G401 (cell line): Measurements from ENCODE around the gene RBM4. TPM values are rescaled to one million over a fixed set of nuclear protein-coding genes. Genes with fewer than 3 reads are reported as not detected.

Source experiments
- DNase-seq: peaks from one replicate; pipeline ENCODE4 v3.0.0-alpha.2; 2015; ENCODE audit warnings: low spot score
- in situ Hi-C: cut with HindIII; loops from 2 replicates; pipeline ENCODE4 v1.10.0; 2016; ENCODE audit warnings: low sequenced_read_pairs, mixed read lengths
- total RNA-seq: library from RNA; depleted of rRNA; stranded (reverse); fragments of >200 nt; shearing (Covaris generic); gene quantifications from 2 replicates; pipeline ENCODE4 v1.2.3, GENCODE V29; 2014

Gene RBM4
- total RNA-seq, 1 experiment from 2014 or later = 534 TPM

DNA sequence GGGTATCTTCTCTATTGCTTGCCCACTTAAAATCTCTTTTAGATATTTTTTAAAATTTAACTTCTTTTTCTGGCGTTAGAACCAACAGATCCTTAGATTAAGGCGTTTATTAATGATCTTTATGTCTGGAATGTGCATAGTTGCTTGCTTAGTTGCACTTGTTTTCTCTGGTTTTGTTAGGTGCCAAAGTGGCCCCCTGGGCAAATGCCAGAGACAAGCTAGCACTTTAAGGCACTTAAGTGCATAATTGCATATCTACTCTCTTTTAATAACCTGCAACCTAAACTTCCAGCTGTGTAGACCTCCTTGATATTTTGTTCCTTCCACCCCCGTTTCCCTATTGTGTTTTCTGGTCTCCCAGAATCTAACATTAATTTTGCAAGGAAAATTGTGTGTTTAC is 3.3 kb downstream of the RBM4 start:
- in situ Hi-C loops = no loop called here
- DNase-seq = no peak

GRCh38 chr11:66643745-66644437 is 5.4 kb downstream of the RBM4 start:
- in situ Hi-C loops = no loop called here
- no peak for DNase-seq

DNA sequence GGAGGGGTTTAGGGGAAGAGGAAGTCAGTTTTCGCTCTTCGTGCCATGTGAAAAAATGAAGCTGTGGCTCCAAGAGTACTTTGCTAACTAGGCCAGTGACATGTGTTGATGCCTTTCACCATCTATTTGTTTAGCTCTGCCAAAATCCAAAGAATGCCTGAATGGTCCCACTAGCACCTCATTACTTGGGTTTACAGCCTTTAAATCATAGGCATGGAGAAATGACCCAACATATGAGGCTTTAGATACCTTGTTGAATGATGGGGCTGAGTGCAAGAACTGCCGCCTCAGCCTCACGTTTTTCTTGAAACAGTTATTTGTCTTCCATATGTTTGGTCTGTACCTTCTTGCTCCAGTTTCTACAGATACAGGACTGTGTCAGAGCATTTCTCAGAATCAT is 8.3 kb downstream of the RBM4 start:
- in situ Hi-C loops = no loop called here
- DNase-seq = no peak

- no peak for DNase-seq
- in situ Hi-C loops = no loop called here
Observed at GRCh38 chr11:66649903-66650302, 11.4 kb downstream of the RBM4 start.

DNA sequence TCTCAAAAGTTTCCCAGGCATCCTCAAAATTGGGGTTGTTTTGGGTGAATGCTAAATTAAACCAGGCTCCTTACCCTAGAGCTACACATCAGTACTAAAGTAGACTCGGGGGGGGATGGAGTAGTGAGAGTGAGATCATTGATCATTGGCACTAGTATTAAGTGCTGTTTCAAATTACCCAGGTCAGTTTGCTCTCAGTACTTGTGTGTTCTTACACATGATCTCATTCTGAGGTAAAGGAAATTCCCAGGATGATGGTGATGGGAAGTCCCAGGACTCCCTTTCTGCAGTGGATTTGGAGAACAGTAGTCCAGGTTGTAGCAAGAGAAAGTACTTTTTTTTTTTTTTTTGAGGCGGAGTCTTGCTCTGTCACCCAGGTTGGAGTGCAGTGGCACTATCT is 12.5 kb downstream of the RBM4 start:
- in situ Hi-C loops = no loop called here
- no peak for DNase-seq

DNA sequence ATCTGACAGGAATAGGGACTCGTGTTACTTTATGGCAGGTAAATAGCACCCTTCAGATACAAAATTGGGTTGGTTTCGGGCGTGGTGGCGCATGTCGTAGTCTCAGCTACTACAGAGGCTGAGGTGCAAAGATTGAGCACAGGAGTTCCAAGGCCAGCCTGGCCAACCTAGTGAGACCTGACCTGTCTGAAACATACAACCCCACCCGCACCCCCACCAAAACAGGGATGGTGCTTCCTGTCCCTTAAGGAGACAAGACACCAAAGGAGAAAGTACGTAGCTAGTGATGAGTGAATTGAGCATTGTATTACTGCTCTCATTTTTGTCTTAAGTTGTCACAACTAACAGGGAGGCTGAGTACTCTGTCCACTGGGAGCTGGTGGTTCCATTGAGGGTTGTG is 14.1 kb downstream of the RBM4 start:
- no peak for DNase-seq
- in situ Hi-C loops = no loop called here

- no peak for DNase-seq
- in situ Hi-C loops = no loop called here
Observed at GRCh38 chr11:66653123-66653522, 14.6 kb downstream of the RBM4 start.

- no peak for DNase-seq
- in situ Hi-C loops = no loop called here
Observed at GRCh38 chr11:66659763-66660162, 21.3 kb downstream of the RBM4 start.

- in situ Hi-C loops = no loop called here
- no peak for DNase-seq
Observed at GRCh38 chr11:66663741-66664296, 25.3 kb downstream of the RBM4 start.

DNA sequence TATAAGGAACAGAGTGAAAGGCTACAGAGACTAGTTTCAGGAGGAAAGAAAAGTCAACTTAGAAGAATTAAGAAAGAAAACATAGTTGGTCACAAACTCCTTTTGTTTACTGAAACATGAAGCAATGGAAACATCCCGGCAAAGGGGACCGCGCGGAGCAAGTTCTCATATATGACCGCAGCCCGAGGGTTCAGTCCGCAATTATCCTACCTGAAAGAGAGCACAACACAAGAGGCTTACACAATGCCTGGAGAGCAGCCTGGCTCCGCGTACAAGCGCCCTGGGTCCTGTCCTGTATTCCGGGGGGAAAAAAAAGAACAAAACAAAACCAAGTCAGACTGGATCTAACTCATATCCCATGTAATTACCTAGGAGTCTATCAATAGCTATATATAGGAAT is 26.9 kb downstream of the RBM4 start:
- in situ Hi-C loops = no loop called here
- DNase-seq = no peak

DNA sequence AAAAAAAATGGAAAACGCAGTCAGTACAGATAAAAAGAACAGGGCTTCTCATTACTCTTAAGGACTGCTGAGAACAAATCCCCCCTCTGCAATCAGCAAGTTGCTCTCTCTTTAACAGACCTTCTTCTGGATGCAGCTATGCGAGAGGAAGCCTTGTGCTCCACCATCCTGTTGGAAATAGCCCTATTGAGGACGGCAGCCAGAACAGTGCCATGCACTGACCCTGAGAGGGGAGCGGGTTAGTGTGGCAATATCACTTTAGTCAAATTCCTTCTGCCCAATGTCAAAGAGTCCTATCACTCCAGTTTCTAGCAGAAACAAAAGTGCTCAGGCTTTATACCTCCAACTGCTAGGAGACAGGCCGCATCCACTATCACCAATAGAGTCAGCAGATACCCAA is 32.3 kb downstream of the RBM4 start:
- in situ Hi-C loops = no loop called here
- DNase-seq = no peak

GRCh38 chr11:66674964-66675602 is 36.6 kb downstream of the RBM4 start:
- in situ Hi-C loops = no loop called here
- DNase-seq = no peak

GRCh38 chr11:66676282-66676919 is 37.9 kb downstream of the RBM4 start:
- no peak for DNase-seq
- in situ Hi-C loops = no loop called here

DNA sequence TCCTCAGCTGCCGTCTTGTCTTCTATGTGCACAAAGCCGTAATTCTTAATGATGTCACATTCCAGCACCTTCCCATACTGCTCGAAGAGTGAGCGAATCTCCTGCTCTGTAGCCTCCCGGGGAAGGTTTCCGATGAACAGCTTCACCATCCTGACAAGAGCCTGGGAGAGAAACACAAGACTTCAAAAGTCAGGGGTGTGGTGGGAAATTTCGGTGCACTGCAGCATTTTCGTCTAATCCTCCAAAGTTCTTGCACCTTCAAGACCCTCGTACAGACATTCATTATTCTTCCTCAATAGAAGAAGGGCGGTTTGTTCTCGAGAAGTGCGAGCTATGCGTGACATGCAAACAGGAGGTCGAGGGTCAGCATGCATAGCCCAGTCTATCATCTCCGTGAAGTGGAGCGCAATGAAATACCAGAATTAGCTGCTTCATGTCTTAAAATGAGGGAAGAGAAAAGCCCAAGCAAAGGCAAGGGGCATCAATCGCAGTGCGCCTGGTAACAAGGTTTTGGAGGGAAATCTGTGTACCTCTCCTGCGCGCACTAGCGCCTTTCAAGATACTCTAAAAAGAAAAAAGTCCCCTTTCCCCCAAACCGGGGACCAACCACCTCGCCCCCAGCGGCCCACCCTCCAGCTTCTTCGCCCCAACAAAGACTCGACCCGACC is 38.6 kb downstream of the RBM4 start:
- peak; percentile 32 for DNase-seq
- in situ Hi-C loops = no loop called here

GRCh38 chr11:66677599-66678375 is 39.3 kb downstream of the RBM4 start, which contains the start of gene RBM4B:
RBM4B (minus strand) TSS chr11:66677887; CDS start chr11:66677079, 808 bp downstream.
- in situ Hi-C loops = no loop called here
- peak; percentile 94 for DNase-seq

DNA sequence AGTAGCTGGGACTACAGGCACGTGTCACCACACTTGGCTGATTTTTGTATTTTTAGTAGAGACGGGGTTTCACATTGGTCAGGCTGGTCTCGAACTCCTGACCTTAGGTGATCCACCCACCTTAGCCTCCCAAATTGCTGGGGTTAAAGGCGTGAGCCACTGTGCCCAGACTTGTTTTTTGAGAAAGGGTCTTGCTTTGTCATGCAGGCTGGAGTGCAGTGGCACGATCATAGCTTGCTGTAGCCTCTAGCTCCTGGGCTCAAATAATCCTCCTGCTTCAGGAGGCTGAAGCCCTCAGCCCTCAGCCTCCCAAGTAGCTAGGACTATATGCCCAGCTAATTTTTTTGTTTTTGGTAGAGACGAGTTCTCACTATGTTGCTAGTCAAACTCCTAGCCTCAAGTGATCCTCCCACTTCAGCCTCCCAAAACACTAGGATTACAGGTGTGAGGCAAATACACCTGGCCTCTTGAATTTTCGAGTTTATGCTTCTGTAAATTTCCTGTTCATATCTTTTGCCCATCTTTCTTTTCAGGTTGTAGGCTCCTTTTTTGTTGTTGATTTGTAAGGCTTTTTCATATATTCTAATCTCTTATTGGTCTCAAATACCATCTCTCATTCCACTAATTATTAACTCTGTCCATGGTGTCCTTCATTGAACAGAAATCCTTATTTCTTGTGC is 42.6 kb downstream of the RBM4 start:
- in situ Hi-C loops = no loop called here
- DNase-seq = no peak

DNA sequence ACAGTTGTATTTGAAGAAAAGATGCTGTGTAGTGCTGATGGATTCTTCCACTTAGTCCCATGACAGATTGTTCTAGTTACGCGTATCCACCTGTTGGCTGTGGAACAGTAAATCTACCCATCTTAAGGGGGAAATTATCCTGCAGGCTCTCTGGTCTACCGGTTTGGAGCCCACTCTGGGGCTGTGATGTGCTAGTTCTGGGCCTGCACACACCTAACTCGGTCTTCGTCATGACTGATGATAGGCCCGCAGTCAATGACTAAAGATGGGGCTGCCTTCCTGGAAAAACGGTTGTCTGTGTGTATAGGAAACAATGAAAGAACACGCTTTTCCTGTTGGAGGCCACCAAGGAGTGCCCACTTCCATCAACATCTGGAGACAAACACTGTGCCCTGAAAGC is 45.4 kb downstream of the RBM4 start:
- no peak for DNase-seq
- in situ Hi-C loops = no loop called here

DNA sequence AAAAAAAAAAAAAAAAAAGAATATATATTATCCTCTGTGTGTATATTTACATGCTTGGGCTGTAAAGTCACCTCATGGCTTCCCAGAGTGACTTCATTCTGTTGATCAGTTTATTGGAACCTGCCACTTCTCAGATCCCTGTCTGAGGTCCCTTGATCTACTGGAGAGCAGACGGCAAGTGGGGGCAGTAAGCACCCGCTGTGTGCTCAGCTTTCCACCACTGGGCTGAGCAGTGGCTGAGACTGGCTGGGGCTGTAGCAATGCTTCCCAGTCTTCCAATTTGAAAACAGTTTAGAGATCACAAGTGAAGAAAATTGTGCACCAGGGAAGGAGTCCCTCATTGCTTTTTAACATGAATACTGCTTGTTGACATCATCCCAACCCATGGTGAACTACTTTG is 46.1 kb downstream of the RBM4 start:
- DNase-seq = no peak
- in situ Hi-C loops = no loop called here
